NCI-H510A treated with DMSO at 0.1 percent for 48 hours (cell line): Measurements from ENCODE around the gene ZNF142.
A peak's percentile ranks its signal among the peaks of the same experiment; 100 is the strongest.

Experiments
- DNase-seq: peaks from one replicate; lab custom pipeline; 2025; lab: John Stamatoyannopoulos, UW

ZNF142 gene, protein sequence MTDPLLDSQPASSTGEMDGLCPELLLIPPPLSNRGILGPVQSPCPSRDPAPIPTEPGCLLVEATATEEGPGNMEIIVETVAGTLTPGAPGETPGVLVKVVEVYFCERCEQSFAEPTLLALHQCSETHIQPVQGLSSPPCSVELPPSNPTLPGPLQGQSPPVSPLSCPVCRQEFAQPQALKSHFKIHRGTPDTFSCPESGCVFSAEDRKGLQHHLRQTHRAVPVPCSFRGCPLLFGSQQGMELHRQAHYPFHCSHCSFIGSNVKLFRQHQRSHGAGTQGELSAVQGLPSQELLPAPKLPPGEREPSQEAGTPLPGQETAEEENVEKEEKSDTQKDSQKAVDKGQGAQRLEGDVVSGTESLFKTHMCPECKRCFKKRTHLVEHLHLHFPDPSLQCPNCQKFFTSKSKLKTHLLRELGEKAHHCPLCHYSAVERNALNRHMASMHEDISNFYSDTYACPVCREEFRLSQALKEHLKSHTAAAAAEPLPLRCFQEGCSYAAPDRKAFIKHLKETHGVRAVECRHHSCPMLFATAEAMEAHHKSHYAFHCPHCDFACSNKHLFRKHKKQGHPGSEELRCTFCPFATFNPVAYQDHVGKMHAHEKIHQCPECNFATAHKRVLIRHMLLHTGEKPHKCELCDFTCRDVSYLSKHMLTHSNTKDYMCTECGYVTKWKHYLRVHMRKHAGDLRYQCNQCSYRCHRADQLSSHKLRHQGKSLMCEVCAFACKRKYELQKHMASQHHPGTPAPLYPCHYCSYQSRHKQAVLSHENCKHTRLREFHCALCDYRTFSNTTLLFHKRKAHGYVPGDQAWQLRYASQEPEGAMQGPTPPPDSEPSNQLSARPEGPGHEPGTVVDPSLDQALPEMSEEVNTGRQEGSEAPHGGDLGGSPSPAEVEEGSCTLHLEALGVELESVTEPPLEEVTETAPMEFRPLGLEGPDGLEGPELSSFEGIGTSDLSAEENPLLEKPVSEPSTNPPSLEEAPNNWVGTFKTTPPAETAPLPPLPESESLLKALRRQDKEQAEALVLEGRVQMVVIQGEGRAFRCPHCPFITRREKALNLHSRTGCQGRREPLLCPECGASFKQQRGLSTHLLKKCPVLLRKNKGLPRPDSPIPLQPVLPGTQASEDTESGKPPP (N-terminal part only)

DNA sequence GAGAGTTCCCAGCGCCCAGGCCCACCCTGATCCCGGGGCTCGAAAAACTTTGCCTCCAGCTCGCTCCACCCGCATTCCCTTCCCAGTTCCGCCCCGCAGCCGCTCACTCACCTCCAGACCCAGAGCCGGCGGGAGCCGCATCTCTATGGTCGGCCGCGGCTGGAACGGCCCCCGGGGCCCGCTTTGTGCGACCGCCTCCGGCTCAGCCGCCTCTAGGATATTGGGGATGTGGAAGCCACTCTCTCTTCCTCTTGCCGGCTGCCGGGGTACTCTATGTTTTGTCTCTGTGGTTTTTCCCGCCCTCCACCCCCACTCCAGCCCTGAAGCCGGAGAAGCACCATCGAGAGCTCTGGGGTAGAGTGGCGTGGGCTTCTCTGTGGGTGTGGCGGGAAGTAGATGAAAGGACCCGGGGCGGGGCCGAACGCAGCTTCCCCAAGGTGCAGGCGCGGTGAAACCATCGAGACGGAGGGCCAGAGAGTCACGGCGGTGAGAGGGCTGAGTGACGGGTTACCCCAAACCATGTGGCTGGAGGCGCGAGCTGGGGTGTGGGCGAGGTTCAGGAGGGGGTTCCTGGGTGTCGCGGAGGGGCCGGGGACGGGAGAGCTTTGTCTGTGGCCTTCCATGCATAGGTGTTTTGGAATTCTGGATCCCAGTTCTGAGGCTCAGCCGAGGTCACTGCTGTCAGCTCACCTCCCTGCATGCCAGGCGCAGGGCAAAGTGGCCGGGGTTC, at the start of gene ZNF142, which contains the start of gene BCS1L:
Gene ZNF142, minus strand, starts transcription at position 366 of the 730 bp plus-strand sequence. CDS start 3,194 bp downstream, outside the sequence.
Gene BCS1L, plus strand, starts transcription at position 426 of the 730 bp plus-strand sequence. CDS start 1,305 bp downstream, outside the sequence.
- DNase-seq, result peak; percentile 87

DNA sequence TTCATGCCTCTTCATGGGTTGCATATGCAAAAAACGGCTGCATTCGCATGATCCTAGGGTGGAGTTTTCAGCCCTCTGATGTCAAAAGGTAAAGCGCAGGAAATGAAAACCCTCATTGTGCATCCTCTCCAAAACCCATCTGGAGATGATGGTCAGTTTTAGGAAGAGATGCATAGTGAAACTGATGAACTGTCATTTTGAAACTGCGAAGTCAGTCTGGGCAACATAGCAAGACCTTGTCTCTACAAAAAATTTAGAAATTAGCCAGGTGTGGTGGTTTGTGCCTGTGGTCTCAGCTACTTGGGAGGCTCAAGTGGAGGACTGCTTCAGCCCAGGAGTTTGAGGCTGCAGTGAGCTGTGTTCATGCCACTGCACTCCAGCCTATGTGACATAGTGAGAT, 48.7 kb upstream of the ZNF142 start:
- no peak for DNase-seq

DNA sequence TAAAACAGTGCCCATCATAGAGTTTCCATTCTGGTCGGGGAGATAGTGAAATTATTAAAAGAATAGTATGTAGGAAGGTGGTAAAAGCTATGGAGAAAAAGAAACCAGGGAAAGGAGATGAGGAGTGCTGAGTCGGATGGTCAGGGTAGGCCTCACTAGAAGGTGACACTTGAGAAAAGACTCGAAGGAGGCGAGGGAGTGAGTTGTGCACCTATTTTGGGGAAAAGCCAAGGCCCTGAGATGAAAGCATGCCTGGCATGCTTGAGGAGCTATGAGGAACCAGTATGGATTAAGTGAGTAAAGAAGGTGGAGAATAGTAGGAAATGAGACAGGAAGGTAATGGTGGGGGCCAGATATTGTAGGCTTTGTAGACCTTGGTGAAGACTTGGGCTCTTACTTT, 43.9 kb upstream of the ZNF142 start:
- DNase-seq, result no peak

DNA sequence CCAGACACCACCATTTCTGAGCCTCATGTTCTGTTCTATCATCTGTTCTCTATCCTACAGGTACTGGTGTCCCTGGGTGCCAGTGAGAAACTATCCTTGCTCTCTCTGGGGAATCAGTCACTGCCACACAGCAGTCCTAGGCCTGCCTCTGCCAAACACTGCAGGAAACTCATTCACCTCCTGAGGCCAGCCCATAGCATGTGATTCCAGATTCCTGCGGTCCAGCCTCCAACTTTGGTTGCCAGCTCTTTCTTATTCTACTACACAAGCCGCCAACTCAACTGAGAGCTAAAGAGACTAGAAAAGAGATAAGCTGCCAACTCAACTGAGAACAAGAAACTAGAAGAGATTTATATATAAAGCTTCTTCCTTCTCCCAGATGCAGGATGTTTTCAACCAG, 42.4 kb upstream of the ZNF142 start:
- DNase-seq, result no peak

DNA sequence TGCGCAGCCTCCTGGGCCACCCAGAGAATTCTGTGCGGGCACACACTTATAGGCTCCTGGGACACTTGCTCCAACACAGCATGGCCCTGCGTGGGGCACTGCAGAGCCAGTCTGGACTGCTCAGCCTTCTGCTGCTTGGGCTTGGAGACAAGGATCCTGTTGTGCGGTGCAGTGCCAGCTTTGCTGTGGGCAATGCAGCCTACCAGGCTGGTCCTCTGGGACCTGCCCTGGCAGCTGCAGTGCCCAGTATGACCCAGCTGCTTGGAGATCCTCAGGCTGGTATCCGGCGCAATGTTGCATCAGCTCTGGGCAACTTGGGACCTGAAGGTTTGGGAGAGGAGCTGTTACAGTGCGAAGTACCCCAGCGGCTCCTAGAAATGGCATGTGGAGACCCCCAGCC, 39.5 kb upstream of the ZNF142 start:
- DNase-seq, result no peak

DNA sequence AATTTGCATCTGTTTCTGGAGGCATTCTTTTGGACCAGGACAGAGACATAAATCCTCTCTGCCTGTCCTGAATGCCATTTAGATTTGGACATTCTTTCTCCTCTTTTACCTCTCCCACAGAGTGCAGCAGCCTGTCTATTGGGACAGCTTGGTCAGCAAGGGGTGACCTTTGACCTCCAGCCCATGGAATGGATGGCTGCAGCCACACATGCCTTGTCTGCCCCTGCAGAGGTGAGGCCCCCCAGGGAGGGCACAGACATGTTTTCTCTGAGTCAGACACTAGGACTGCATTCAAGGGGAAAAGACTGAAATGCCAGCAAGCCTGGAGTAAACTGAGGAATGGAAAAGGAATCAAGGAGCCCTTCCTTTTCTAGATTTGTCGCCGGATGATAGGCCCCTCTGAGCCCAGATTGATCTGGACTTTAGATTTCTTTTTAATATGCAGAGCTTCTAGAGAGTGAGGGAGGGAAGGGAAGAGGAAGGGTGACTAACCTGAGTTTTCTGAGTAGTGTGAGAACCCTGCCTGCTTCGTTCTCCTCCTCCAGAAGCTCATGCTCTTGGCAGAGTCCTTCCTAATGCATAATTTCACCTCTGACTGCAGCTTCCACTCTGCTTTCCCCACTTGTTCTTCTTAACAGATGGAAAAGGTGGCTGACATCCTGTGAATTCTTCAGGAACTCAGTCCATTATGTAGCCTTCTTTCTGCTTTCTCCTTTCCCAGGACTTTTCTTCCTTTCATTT, 35.2 kb upstream of the ZNF142 start:
- DNase-seq, result no peak

DNA sequence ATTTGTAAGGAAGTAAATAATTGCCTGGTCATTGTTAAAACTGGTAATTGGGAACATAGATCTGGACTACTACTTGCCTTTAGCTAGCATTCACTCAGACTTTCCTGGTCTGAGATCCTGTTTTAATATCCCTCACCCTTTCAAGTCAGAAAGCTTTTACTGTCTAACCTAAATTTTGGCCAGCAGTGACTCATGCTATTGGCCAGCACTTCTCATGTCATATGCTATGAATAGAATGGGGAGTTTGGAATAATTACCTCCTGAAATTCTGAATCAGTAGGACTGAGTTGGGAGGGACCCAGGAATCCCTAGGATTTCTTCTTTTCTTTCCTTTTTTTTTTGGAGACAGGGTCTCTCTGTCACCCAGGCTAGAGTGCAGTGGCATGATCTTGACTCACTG, 31.8 kb upstream of the ZNF142 start:
- no peak for DNase-seq

DNA sequence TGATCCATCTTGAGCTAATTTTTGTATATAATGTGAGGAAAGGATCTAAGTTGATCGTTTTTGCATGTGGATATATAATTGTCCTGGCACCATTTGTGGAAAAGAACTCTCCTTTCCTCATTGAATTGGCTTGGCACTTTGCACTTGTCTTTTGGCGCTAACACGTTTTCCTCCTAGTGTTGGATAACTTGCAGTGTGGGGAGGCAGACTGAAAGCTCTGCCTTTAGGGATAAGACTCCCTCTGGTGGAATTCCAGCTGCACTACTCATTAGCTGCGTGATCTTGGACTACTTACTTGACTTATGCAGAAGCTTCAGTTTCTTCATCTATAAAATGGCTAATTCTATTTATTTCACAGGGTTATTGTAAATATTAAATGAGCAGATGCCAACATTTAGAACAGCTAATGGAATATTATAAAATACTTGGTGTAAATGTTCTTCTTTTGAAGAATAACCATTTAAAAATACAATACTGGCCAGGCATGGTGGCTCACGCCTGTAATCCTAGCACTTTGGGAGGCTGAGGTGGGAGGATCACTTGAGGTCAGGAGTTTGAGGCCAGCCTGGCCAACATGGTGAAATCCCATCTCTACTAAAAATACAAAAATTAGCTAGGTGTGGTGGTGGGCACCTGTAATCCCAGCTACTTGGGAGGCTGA, 28.1 kb upstream of the ZNF142 start:
- DNase-seq, result peak; percentile 80

DNA sequence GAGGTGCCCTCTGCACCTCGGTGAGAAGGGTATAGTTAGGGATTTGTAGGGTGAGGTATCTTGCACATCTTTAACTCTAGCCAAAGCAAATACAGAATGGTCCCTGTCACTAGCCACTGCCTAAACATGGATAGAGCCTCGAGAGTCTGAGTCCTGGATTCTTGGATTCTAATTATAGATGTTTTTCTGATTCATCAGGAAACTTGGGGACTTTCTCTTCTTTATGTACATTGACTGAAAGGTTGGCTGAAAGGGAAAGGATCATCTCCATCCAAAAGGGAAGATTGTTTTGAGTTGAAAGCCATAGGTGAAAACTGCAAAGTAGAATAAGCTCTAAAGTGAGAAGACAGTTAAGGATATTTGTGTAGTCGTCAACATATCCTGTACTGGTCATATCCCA, 20.6 kb upstream of the ZNF142 start:
- no peak for DNase-seq

DNA sequence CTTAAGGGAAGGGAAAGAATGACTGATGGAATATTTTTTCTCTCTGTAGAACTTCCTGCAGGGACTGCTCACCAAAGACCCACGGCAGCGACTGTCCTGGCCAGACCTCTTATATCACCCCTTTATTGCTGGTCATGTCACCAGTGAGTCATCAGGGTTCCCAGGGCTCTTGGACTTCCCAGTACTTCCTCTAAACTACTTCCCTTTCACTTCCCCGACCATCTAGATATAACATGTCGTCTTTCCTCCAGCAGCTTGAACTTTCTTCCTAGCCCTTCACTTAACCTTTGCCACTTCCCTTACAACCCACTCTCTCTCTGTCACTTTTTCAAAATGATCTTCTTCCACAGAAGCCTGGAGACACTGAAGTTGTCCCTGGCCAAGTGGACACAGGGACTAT, 19.7 kb upstream of the ZNF142 start:
- no peak for DNase-seq

DNA sequence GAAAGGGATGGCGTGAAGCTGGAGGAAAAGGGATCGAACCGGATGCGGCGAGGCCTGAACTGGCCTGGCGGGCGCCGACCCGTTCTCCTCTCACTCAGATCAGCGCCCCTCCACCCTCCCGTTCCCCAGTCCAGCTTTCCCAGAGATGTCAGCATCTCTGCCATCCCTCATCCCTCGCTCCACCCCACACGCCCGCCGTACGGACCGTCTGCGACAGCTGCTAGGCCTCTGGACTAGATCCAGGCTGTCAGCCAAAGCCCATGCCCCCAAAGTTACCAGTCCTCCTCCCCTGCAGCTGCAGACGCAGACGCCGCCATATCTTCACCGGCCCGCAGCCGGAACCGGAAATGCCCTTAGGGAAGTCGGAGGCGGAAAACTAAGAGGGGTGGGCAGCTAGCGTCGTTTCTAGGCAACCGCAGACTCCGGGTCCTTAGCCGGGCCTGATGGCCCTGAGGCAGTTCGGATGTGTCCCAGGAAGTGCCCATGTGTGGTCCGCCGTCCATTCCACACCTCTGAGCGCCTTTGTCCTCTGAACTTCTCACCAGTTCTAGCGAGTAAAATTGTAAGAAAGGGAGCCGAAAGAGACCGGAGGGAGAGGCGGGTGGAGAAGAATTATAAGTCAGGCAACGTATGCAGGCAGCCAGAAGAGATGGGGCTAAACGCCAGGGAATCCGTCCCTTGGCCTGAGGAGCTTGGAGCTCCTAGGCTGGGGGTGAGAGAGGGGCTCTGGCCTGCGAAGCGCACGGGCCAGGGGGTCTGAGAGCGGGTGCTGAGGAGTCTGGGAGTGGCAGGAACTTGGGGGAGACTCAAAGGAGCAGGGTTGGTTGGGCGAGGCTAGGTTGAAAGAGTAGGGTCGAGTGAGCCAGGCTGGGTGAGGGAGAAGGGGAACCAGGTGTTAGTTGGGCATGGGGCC, 12.5 kb upstream of the ZNF142 start, which contains the start of the genes RNF25 and STK36:
Gene RNF25, minus strand, starts transcription at position 349 of the 913 bp plus-strand sequence. Its CDS starts 32 bp downstream, at position 317.
Gene STK36, plus strand, starts transcription at position 433 of the 913 bp plus-strand sequence. CDS start 744 bp downstream, outside the sequence.
- DNase-seq, result peak; percentile 90

DNA sequence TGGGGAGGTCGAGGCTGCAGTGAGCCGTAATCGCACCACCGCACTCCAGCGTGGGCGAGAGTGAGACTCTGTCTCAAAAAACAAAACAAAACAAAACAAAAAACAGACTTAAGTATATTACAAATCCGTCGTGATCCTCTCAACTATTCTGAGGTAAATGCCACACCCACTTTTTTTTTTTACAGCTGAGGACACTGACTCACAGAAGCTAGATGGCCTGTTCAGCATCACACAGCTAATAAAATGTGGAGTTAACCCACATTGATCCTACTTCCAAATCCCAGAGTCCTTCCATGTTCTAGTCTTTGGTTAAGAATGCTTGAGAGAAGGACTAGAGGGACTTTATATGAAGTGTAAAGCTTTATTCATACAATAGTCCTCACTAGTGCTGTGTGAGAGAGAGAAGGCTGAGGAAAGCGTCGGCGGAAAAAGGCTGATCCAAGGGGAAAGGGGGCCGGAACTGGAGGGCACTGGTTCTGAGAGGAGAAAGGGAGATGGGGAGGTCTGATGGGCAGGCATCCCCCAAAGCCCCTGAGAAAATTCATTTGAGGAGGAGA, 11.8 kb upstream of the ZNF142 start:
- DNase-seq, result no peak

DNA sequence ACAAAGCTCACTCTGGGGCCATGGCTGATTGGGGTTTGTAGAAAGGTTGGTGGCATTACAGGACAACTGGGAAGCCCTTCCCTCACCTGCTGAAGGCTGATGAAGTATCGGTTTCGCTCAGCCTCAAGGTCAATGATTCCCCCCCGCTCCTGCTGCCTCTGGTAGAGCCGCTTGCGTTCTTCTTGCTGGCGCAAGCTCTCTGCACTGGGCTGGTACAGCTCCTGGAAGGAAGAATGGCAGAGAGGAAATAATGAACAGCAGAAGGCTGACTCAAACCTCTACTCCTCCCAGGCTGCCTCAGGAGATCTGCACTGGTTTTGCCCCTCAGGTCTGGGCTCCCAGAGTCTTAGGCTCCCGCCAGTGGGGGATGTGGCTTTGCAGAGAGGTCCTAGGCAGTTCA, 5.2 kb upstream of the ZNF142 start:
- no peak for DNase-seq

DNA sequence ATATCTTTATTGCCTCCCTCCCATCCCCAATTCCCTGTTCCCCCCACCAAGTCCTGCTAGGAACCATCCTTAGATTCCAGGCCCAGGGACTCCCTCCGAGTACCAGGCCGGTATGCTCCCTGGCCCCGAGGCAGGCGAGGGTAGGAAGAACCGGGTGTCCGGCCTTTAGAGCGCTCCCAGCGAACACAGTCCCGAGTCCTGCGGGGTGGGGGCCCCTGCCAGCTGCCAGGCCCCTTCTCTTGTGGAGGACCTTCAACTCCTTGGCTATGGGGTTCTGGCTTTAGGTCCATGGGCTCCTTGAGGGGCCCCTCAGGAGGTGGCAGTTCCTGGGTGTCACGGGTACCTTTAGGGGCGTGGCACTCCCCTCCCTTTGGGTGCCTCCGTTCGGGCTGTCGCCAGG, 4.5 kb upstream of the ZNF142 start:
- no peak for DNase-seq

DNA sequence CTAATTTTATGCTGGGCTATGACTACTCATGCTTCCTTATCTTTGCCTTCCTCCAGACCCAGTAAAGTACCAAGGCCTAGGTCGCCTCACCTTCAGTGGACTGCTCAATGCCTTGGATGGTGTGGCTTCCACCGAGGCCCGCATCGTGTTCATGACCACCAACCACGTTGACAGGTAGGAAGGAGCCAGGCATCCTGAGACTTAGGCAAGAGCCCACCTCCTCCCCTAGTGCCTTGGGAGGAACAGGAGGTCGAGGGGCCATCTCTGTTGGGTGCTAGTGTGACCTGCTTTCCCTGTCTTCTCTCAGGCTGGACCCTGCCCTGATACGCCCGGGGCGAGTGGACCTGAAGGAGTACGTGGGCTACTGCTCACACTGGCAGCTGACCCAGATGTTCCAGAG, 3.4 kb upstream of the ZNF142 start:
- DNase-seq, result no peak

DNA sequence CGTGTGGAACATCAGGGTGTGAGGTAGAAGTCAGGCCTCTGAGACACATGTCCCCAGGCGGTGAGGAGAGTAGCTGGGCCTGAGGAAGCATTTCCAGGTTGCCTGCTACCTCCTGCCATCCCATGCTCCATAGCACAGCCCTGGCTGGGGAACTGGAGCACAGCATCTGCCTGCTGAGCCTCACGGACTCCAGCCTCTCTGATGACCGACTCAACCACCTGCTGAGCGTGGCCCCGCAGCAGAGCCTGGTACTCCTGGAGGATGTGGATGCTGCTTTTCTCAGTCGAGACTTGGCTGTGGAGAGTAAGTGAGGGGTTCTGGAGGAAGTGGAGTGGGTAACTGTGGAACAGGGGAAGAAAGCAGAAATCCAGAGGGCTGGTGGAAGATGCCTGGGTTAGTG, 3.0 kb upstream of the ZNF142 start:
- DNase-seq, result no peak

DNA sequence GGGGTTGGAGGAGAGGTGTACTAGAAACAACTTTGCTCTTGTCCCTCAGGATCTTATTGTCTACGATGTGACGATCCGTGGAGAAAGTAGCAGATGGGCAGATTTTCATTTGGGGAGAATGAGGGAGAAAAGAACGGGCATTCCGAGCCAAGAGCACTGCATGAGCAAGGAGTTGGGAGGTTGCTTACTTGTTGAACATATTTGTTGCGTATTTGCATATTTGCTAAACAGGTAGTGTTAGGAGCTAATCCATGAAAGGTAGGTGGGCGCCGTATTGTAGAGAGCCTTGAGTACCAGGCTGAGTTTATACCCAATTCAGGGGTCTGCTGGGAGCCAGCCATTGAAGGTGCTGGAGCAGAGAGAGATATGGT, 550 bp upstream of the ZNF142 start:
- no peak for DNase-seq

DNA sequence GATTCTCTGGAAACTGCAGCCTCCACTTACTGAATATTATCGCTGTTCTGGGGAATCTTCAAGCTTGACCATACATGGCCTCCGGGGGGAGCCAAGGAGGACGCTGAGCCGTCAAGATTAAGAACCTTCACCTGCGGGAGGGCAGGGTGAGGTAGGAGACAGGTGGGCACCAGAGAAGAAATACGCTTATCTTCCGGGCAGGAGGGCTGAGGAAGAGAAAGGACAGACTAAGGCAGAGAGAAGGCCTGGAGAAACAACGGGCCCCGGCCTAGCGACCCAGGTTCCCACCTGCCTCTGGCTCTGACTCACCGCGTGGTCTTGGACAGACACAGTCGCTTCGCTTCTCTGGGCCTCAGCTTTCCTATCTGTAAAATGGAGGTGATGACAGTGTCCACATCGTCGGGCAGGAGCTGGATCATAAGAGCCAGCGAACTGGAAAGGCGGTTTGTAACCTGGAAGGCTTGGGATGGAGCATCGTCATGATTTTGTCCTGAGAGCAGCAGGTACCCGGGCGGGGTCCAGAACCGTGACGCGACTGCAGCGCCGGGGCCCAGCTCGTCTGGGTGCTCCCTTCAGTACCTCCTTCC, 659 bp downstream of the ZNF142 start:
- DNase-seq, result peak; percentile 64
